ENCODE results near the gene SLC7A6OS. TPM values are rescaled to one million over a fixed set of nuclear protein-coding genes. Genes with fewer than 3 reads are reported as not detected.

Gene SLC7A6OS
- total RNA-seq, 1 donor from 2014 or later, result 11.0 TPM

DNA sequence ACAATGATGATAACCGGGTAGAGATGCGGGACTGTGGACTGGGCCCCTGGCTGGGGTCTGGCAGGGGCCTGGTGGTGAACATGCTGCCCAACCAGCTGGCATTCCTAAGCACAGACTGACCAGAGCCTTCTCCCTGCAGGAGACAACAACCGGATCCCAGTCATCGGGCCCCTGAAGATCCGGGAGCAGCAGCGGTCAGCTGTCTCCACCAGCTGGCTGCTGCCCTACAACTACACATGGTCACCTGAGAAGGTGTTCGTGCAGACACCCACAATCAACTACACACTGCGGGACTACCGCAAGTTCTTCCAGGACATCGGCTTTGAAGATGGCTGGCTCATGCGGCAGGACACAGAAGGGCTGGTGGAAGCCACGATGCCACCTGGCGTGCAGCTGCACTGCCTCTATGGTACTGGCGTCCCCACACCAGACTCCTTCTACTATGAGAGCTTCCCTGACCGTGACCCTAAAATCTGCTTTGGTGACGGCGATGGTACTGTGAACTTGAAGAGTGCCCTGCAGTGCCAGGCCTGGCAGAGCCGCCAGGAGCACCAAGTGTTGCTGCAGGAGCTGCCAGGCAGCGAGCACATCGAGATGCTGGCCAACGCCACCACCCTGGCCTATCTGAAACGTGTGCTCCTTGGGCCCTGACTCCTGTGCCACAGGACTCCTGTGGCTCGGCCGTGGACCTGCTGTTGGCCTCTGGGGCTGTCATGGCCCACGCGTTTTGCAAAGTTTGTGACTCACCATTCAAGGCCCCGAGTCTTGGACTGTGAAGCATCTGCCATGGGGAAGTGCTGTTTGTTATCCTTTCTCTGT, 51.5 kb downstream of the SLC7A6OS start:
- H3K4me1 ChIP-seq (ENCODE audit: control insufficient read depth in 3 of 3, insufficient read depth in 3 of 3, low read length in 3 of 3), result peaks cover 46 to 86% (median 63%) of the 10 kb centered on the region in 3 donors

GRCh38 chr16:68257906-68258800, 52.6 kb downstream of the SLC7A6OS start:
- Histone ChIP-seq H3K36me3 (ENCODE audit: control insufficient read depth in 3 of 3, insufficient read depth in 3 of 3, low read length in 3 of 3) (peaks cover 50 to 54% (median 50%) of the 10 kb centered on the region in 3 donors), H3K9me3 (ENCODE audit: control insufficient read depth in 3 of 3, low read length in 3 of 3) (no peaks in the 10 kb centered on the region), H3K4me1 (ENCODE audit: control insufficient read depth in 3 of 3, insufficient read depth in 3 of 3, low read length in 3 of 3) (peaks cover 43 to 86% (median 68%) of the 10 kb centered on the region in 3 donors), H3K27ac (ENCODE audit: low read depth, low read length) (peak overlapping the region; percentile 90), H3K9ac (ENCODE audit: low read depth in 1 of 3, low read length in 3 of 3) (peak overlapping the region; percentile 27 to 81 (median 74)), H3K27me3 (ENCODE audit: control insufficient read depth in 3 of 3, insufficient read depth in 3 of 3, low read length in 3 of 3) (no peaks in the 10 kb centered on the region), H3K4me3 (ENCODE audit: low read length in 3 of 3) (peak overlapping the region in 1 of 3 donors; percentile 22)

More for the DNA sequence above, 51.5 kb downstream of the SLC7A6OS start:
- no peaks in the 10 kb centered on the region for H3K27me3 ChIP-seq (ENCODE audit: control insufficient read depth in 3 of 3, insufficient read depth in 3 of 3, low read length in 3 of 3)
- H3K9me3 ChIP-seq (ENCODE audit: control insufficient read depth in 3 of 3, low read length in 3 of 3), result no peaks in the 10 kb centered on the region
- H3K4me3 ChIP-seq (ENCODE audit: low read length in 3 of 3), result no peak overlapping the region
- H3K36me3 ChIP-seq (ENCODE audit: control insufficient read depth in 3 of 3, insufficient read depth in 3 of 3, low read length in 3 of 3), result peaks cover 42 to 48% (median 44%) of the 10 kb centered on the region in 3 donors
- H3K9ac ChIP-seq (ENCODE audit: low read depth in 1 of 3, low read length in 3 of 3), result peak overlapping the region; percentile 25 to 81 (median 27)
- H3K27ac ChIP-seq (ENCODE audit: low read depth, low read length), result peak overlapping the region; percentile 90

- peak overlapping the region; percentile 90 for H3K27ac ChIP-seq (ENCODE audit: low read depth, low read length)
- no peaks in the 10 kb centered on the region for H3K27me3 ChIP-seq (ENCODE audit: control insufficient read depth in 3 of 3, insufficient read depth in 3 of 3, low read length in 3 of 3)
- H3K4me1 ChIP-seq (ENCODE audit: control insufficient read depth in 3 of 3, insufficient read depth in 3 of 3, low read length in 3 of 3), result peaks cover 50 to 92% (median 74%) of the 10 kb centered on the region in 3 donors
- no peaks in the 10 kb centered on the region for H3K9me3 ChIP-seq (ENCODE audit: control insufficient read depth in 3 of 3, low read length in 3 of 3)
- H3K4me3 ChIP-seq (ENCODE audit: low read length in 3 of 3), result peak overlapping the region in 1 of 3 donors; percentile 13
- peaks cover 54 to 55% (median 55%) of the 10 kb centered on the region in 3 donors for H3K36me3 ChIP-seq (ENCODE audit: control insufficient read depth in 3 of 3, insufficient read depth in 3 of 3, low read length in 3 of 3)
- H3K9ac ChIP-seq (ENCODE audit: low read depth in 1 of 3, low read length in 3 of 3), result peak overlapping the region; percentile 27 to 81 (median 74)
Observed at GRCh38 chr16:68257251-68257905, 53.4 kb downstream of the SLC7A6OS start.

DNA sequence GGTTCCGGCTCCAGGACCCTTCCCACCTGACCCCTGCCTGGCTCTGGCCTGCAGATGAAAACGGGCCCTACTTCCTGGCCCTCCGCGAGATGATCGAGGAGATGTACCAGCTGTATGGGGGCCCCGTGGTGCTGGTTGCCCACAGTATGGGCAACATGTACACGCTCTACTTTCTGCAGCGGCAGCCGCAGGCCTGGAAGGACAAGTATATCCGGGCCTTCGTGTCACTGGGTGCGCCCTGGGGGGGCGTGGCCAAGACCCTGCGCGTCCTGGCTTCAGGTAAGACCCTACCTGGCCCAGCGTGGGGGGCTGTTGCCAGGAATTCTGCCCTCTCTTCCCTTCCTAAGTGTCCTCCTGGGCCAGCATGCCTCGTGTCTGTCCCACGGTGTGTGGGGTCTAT, 55.0 kb downstream of the SLC7A6OS start:
- Histone ChIP-seq H3K27me3 (ENCODE audit: control insufficient read depth in 3 of 3, insufficient read depth in 3 of 3, low read length in 3 of 3) (no peaks in the 10 kb centered on the region), H3K36me3 (ENCODE audit: control insufficient read depth in 3 of 3, insufficient read depth in 3 of 3, low read length in 3 of 3) (peaks cover 53 to 56% (median 53%) of the 10 kb centered on the region in 3 donors), H3K9ac (ENCODE audit: low read depth in 1 of 3, low read length in 3 of 3) (peak overlapping the region in 1 of 3 donors; percentile 10), H3K4me1 (ENCODE audit: control insufficient read depth in 3 of 3, insufficient read depth in 3 of 3, low read length in 3 of 3) (peaks cover 48 to 90% (median 78%) of the 10 kb centered on the region in 3 donors), H3K4me3 (ENCODE audit: low read length in 3 of 3) (no peak overlapping the region), H3K9me3 (ENCODE audit: control insufficient read depth in 3 of 3, low read length in 3 of 3) (no peaks in the 10 kb centered on the region), H3K27ac (ENCODE audit: low read depth, low read length) (peak overlapping the region; percentile 90)

DNA sequence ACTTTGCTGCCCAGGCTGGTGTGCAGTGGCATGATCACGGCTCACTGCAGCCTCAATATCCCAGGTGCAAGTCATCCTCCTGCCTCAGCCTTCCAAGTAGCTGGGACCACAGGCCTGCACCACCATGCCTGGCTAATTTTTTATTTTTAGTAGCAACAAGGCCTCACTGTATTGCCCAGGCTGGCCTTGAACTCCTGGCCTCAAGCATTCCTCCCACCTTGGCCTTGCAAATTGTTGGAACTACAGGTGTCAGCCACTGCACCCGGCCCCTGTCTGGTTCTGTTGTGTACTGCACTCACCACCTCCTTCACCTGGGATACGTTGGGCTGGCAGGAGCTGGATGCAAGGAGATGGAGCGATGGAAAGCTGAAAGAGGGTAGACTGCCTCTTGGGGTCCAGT, 57.0 kb downstream of the SLC7A6OS start:
- Histone ChIP-seq H3K36me3 (ENCODE audit: control insufficient read depth in 3 of 3, insufficient read depth in 3 of 3, low read length in 3 of 3) (peaks cover 35 to 48% (median 47%) of the 10 kb centered on the region in 3 donors), H3K9ac (ENCODE audit: low read depth in 1 of 3, low read length in 3 of 3) (peak overlapping the region in 1 of 3 donors; percentile 62), H3K4me1 (ENCODE audit: control insufficient read depth in 3 of 3, insufficient read depth in 3 of 3, low read length in 3 of 3) (peaks cover 42 to 86% (median 71%) of the 10 kb centered on the region in 3 donors)

DNA sequence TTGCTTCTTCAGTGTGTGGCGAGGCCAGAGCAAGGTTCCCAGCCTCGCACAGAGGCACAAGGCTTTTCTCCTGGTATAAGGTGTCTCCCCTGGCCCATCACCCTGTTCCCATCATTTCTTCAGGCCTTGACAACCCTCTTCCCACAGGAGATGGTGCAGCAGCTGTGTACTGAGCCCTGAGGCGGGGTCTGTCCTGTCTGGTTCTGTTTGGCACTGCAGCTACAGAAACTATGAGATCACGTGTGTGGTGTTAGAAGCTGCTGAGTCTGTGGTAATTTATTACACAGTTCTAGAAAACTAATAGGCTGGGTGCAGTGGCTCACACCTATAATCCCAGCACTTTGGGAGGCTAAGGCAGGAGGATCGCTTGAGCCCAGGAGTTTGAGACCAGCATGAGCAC, 58.4 kb downstream of the SLC7A6OS start:
- no peaks in the 10 kb centered on the region for H3K27me3 ChIP-seq (ENCODE audit: control insufficient read depth in 3 of 3, insufficient read depth in 3 of 3, low read length in 3 of 3)
- H3K4me1 ChIP-seq (ENCODE audit: control insufficient read depth in 3 of 3, insufficient read depth in 3 of 3, low read length in 3 of 3), result peaks cover 42 to 86% (median 71%) of the 10 kb centered on the region in 3 donors
- peak overlapping the region in 2 of 3 donors; percentile 5 to 41 for H3K4me3 ChIP-seq (ENCODE audit: low read length in 3 of 3)
- peaks cover 35 to 46% (median 44%) of the 10 kb centered on the region in 3 donors for H3K36me3 ChIP-seq (ENCODE audit: control insufficient read depth in 3 of 3, insufficient read depth in 3 of 3, low read length in 3 of 3)
- peak overlapping the region; percentile 63 to 87 (median 86) for H3K9ac ChIP-seq (ENCODE audit: low read depth in 1 of 3, low read length in 3 of 3)
- no peaks in the 10 kb centered on the region for H3K9me3 ChIP-seq (ENCODE audit: control insufficient read depth in 3 of 3, low read length in 3 of 3)
- H3K27ac ChIP-seq (ENCODE audit: low read depth, low read length), result peak overlapping the region; percentile 100

More for the DNA sequence above, 57.0 kb downstream of the SLC7A6OS start:
- peak overlapping the region; percentile 100 for H3K27ac ChIP-seq (ENCODE audit: low read depth, low read length)
- H3K27me3 ChIP-seq (ENCODE audit: control insufficient read depth in 3 of 3, insufficient read depth in 3 of 3, low read length in 3 of 3), result no peaks in the 10 kb centered on the region
- H3K4me3 ChIP-seq (ENCODE audit: low read length in 3 of 3), result no peak overlapping the region
- no peaks in the 10 kb centered on the region for H3K9me3 ChIP-seq (ENCODE audit: control insufficient read depth in 3 of 3, low read length in 3 of 3)

- H3K36me3 ChIP-seq (ENCODE audit: control insufficient read depth in 3 of 3, insufficient read depth in 3 of 3, low read length in 3 of 3), result peaks cover 35 to 46% (median 43%) of the 10 kb centered on the region in 3 donors
- H3K27me3 ChIP-seq (ENCODE audit: control insufficient read depth in 3 of 3, insufficient read depth in 3 of 3, low read length in 3 of 3), result no peaks in the 10 kb centered on the region
- H3K27ac ChIP-seq (ENCODE audit: low read depth, low read length), result peak overlapping the region; percentile 100
- H3K9me3 ChIP-seq (ENCODE audit: control insufficient read depth in 3 of 3, low read length in 3 of 3), result no peaks in the 10 kb centered on the region
- peaks cover 46 to 86% (median 71%) of the 10 kb centered on the region in 3 donors for H3K4me1 ChIP-seq (ENCODE audit: control insufficient read depth in 3 of 3, insufficient read depth in 3 of 3, low read length in 3 of 3)
- H3K9ac ChIP-seq (ENCODE audit: low read depth in 1 of 3, low read length in 3 of 3), result peak overlapping the region; percentile 63 to 87 (median 86)
- H3K4me3 ChIP-seq (ENCODE audit: low read length in 3 of 3), result peak overlapping the region in 2 of 3 donors; percentile 5 to 41
Observed at GRCh38 chr16:68251832-68252231, 58.9 kb downstream of the SLC7A6OS start.

GRCh38 chr16:68250951-68251350, 59.8 kb downstream of the SLC7A6OS start:
- Histone ChIP-seq H3K4me3 (ENCODE audit: low read length in 3 of 3) (no peak overlapping the region), H3K9ac (ENCODE audit: low read depth in 1 of 3, low read length in 3 of 3) (peak overlapping the region in 2 of 3 donors; percentile 86 to 87), H3K9me3 (ENCODE audit: control insufficient read depth in 3 of 3, low read length in 3 of 3) (no peaks in the 10 kb centered on the region), H3K4me1 (ENCODE audit: control insufficient read depth in 3 of 3, insufficient read depth in 3 of 3, low read length in 3 of 3) (peaks cover 55 to 90% (median 80%) of the 10 kb centered on the region in 3 donors), H3K36me3 (ENCODE audit: control insufficient read depth in 3 of 3, insufficient read depth in 3 of 3, low read length in 3 of 3) (peaks cover 32 to 43% (median 36%) of the 10 kb centered on the region in 3 donors), H3K27ac (ENCODE audit: low read depth, low read length) (peak overlapping the region; percentile 100), H3K27me3 (ENCODE audit: control insufficient read depth in 3 of 3, insufficient read depth in 3 of 3, low read length in 3 of 3) (no peaks in the 10 kb centered on the region)

GRCh38 chr16:68249371-68249770, 61.4 kb downstream of the SLC7A6OS start:
- Histone ChIP-seq H3K4me3 (ENCODE audit: low read length in 3 of 3) (peak overlapping the region in 1 of 3 donors; percentile 22), H3K27ac (ENCODE audit: low read depth, low read length) (peak overlapping the region; percentile 100), H3K9me3 (ENCODE audit: control insufficient read depth in 3 of 3, low read length in 3 of 3) (no peaks in the 10 kb centered on the region), H3K9ac (ENCODE audit: low read depth in 1 of 3, low read length in 3 of 3) (peak overlapping the region; percentile 27 to 71 (median 57)), H3K27me3 (ENCODE audit: control insufficient read depth in 3 of 3, insufficient read depth in 3 of 3, low read length in 3 of 3) (no peaks in the 10 kb centered on the region), H3K4me1 (ENCODE audit: control insufficient read depth in 3 of 3, insufficient read depth in 3 of 3, low read length in 3 of 3) (peaks cover 63 to 84% (median 82%) of the 10 kb centered on the region in 3 donors), H3K36me3 (ENCODE audit: control insufficient read depth in 3 of 3, insufficient read depth in 3 of 3, low read length in 3 of 3) (peaks cover 16 to 28% (median 22%) of the 10 kb centered on the region in 3 donors)
